A673 (cell line): ENCODE data around the gene CCL3.

Source experiments
- CTCF ChIP-seq: fragments of 300-800, 200-600 bp; sonication (generic); conservative IDR thresholded peaks from 2 replicates; pipeline ENCODE4 v1.5.1; 2017; ENCODE audit warnings: low read depth, mild to moderate bottlenecking, antibody characterized with exemption, low read length, moderate library complexity, mixed read lengths
- EZH2 ChIP-seq: fragments of 200-600 bp; sonication (generic); IDR thresholded peaks from 2 replicates; pipeline ENCODE4 v1.6.1; 2017; ENCODE audit warnings: borderline replicate concordance, low read depth, mild to moderate bottlenecking, mixed read lengths, antibody characterized with exemption, low read length; ENCODE audit not compliant: poor library complexity, severe bottlenecking

DNA sequence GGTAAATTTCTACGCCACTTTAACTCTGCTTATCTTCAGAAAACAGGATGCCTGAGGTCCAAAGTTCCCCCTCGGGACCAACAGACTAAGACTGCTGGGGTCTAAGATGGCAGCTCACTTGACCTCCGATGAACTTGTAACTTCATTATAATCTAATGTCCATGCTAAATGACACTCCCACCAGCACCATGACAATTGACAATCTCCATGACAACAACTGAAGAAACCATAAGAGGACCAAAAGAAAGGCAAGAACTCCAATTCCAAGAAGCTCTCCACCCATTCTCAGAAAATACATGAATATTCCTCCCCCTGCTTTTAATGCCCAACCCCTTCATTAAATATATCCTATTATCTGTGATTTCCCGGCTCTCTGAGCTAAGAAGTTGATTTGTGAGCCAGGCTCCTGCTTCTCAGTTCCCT, 21.1 kb upstream of the CCL3 start:
- TF ChIP-seq CTCF = no peak
- no peak for TF ChIP-seq EZH2
